HepG2 (cell line): ENCODE data around the gene ABCC8.

Source experiments
- MAFF ChIP-seq: IDR thresholded peaks from 2 replicates; pipeline ENCODE4 v1.6.1; 2011; ENCODE audit warnings: low read depth, low read length, improper control_type of control experiment
- SSRP1 ChIP-seq: IDR thresholded peaks from 2 replicates; pipeline ENCODE4 v1.6.1; 2016; ENCODE audit warnings: control low read depth
- ZKSCAN1 ChIP-seq: fragments of 150-350 bp; IDR thresholded peaks from 2 replicates; pipeline ENCODE4 v1.6.1; 2014; ENCODE audit warnings: low read length
- TF ChIP-seq, protein P1 (sequence below): sonication (generic); formaldehyde crosslinking; IDR thresholded peaks from 2 replicates; pipeline ENCODE4 v1.4.0; 2020; ENCODE audit warnings: missing genetic modification reagents

DNA sequence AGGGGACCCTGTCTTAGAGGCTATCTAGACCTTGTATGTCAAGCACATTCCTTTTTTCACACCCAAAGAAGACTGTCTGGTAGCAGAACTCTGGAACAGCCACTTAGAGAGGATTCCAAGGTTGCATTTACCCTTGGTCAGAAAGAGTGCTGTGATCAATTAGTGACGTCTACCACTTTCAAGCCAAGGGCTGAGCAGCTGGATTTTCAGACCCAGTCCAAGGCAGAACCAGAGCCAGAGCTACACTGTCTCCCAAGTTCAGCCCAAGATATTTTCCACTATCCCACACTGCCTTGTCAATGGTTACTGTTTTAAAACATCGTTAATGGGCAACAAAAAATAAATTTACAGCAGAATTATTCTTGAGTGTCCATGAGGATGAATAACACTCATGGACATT is 24.0 kb downstream of the ABCC8 start:
- TF ChIP-seq, protein P1, sequence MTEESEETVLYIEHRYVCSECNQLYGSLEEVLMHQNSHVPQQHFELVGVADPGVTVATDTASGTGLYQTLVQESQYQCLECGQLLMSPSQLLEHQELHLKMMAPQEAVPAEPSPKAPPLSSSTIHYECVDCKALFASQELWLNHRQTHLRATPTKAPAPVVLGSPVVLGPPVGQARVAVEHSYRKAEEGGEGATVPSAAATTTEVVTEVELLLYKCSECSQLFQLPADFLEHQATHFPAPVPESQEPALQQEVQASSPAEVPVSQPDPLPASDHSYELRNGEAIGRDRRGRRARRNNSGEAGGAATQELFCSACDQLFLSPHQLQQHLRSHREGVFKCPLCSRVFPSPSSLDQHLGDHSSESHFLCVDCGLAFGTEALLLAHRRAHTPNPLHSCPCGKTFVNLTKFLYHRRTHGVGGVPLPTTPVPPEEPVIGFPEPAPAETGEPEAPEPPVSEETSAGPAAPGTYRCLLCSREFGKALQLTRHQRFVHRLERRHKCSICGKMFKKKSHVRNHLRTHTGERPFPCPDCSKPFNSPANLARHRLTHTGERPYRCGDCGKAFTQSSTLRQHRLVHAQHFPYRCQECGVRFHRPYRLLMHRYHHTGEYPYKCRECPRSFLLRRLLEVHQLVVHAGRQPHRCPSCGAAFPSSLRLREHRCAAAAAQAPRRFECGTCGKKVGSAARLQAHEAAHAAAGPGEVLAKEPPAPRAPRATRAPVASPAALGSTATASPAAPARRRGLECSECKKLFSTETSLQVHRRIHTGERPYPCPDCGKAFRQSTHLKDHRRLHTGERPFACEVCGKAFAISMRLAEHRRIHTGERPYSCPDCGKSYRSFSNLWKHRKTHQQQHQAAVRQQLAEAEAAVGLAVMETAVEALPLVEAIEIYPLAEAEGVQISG (CRISPR knock-in tag), result no peak
- TF ChIP-seq ZKSCAN1 (no peak), MAFF (no peak), SSRP1 (CRISPR knock-in tag) (no peak)
